ENCODE data around the gene CLHC1. TPM values are rescaled to one million over a fixed set of nuclear protein-coding genes. Genes with fewer than 3 reads are reported as not detected.

Gene CLHC1
- total RNA-seq, 1 experiment from 2014 or later = 9.2 TPM

- no peak overlapping the region for H3K23ac ChIP-seq (ENCODE audit: insufficient read length, low read depth, low read length)
- TF ChIP-seq, protein P1, sequence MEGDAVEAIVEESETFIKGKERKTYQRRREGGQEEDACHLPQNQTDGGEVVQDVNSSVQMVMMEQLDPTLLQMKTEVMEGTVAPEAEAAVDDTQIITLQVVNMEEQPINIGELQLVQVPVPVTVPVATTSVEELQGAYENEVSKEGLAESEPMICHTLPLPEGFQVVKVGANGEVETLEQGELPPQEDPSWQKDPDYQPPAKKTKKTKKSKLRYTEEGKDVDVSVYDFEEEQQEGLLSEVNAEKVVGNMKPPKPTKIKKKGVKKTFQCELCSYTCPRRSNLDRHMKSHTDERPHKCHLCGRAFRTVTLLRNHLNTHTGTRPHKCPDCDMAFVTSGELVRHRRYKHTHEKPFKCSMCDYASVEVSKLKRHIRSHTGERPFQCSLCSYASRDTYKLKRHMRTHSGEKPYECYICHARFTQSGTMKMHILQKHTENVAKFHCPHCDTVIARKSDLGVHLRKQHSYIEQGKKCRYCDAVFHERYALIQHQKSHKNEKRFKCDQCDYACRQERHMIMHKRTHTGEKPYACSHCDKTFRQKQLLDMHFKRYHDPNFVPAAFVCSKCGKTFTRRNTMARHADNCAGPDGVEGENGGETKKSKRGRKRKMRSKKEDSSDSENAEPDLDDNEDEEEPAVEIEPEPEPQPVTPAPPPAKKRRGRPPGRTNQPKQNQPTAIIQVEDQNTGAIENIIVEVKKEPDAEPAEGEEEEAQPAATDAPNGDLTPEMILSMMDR (conservative IDR thresholded peaks at IDR 0.05) = no peak
- no peak overlapping the region for H3K56ac ChIP-seq (ENCODE audit: insufficient read length, low read depth, low read length)
- H3K27me3 ChIP-seq (ENCODE audit: insufficient read depth, low read length) = no peaks in the 10 kb centered on the region
- H2BK120ac ChIP-seq (ENCODE audit: low read depth, low read length, poor library complexity, severe bottlenecking) = no peak overlapping the region
- no peak overlapping the region for H3T11ph ChIP-seq (ENCODE audit: low read length)
- no peak overlapping the region for H3K4me3 Mint-ChIP-seq
- no peak overlapping the region for H3K27ac ChIP-seq (ENCODE audit: insufficient read length, low read depth, low read length)
- H3K14ac ChIP-seq (ENCODE audit: insufficient read depth, low read length) = no peak overlapping the region
- no peak overlapping the region for H2BK5ac ChIP-seq (ENCODE audit: insufficient read length, low read length)
- H3K9me3 ChIP-seq (ENCODE audit: control insufficient read depth, low read depth, low read length) = no peaks in the 10 kb centered on the region
- H2BK15ac ChIP-seq (ENCODE audit: low read depth, low read length) = no peak overlapping the region
- no peaks in the 10 kb centered on the region for H3K4me1 ChIP-seq (ENCODE audit: insufficient read depth, low read length)
- no peak overlapping the region for H2BK20ac ChIP-seq (ENCODE audit: low read depth, low read length, poor library complexity, severe bottlenecking)
- H3K4me2 ChIP-seq (ENCODE audit: insufficient read depth, insufficient read length, low read length) = no peak overlapping the region
- no peaks in the 10 kb centered on the region for H3K79me1 ChIP-seq (ENCODE audit: insufficient read depth, low read depth, low read length, poor library complexity, severe bottlenecking)
- no peaks in the 10 kb centered on the region for H3K23me2 ChIP-seq (ENCODE audit: insufficient read length, low read depth, low read length, poor library complexity, severe bottlenecking)
- peak overlapping the region in 1 of 3 experiments; percentile 23; a peak in 2 of 7 replicates for H3K27ac Mint-ChIP-seq
- H4K20me1 ChIP-seq (ENCODE audit: control insufficient read depth, insufficient read depth, insufficient read length) = no peaks in the 10 kb centered on the region
- H4K91ac ChIP-seq (ENCODE audit: insufficient read length, low read depth, low read length) = no peak overlapping the region
- no peak overlapping the region for H4K8ac ChIP-seq (replicated peaks; ENCODE audit: insufficient read length, low read depth, low read length)
- no peak overlapping the region for H3K18ac ChIP-seq (ENCODE audit: insufficient read length, low read depth, low read length)
- no peak overlapping the region for H3K4ac ChIP-seq (ENCODE audit: low read depth, low read length)
- no peak overlapping the region for H2BK12ac ChIP-seq (ENCODE audit: insufficient read length, low read depth, low read length)
- H3K9me3 Mint-ChIP-seq = no peaks in the 10 kb centered on the region
- no peaks in the 10 kb centered on the region for H3K79me2 ChIP-seq (ENCODE audit: insufficient read depth, low read length)
- H2AK5ac ChIP-seq (ENCODE audit: insufficient read length, low read length) = no peak overlapping the region
- no peak overlapping the region for H2AFZ ChIP-seq (ENCODE audit: low read length)
- no peaks in the 10 kb centered on the region for H3K27me3 Mint-ChIP-seq (ENCODE audit: low read depth)
- peaks cover 38 to 43% of the 10 kb centered on the region in 2 experiments for H3K4me1 Mint-ChIP-seq
- no CpG with 5 or more reads among the region's 4 CpGs for WGBS (ENCODE audit: extremely low coverage, insufficient read length, low lambda C conversion rate)
- no peak for DNase-seq
- no peak overlapping the region for H3K9ac ChIP-seq (ENCODE audit: extremely low read depth, insufficient read length, low read length)
- H3K36me3 Mint-ChIP-seq (ENCODE audit: insufficient read depth in 1 of 3, low read depth in 3 of 3) = no peaks in the 10 kb centered on the region
- no peak overlapping the region for H4K5ac ChIP-seq (ENCODE audit: insufficient read length, low read depth, low read length)
Measured at GRCh38 chr2:55155206-55155605, 76.9 kb downstream of the CLHC1 start.

Measured in H9 (cell line).